Bronchial epithelial cell (primary cell): ENCODE results near the gene UBE2H. TPM values are rescaled to one million over a fixed set of nuclear protein-coding genes. Genes with fewer than 3 reads are reported as not detected.

ENCODE experiments used
- DNase-seq: peaks from one replicate; pipeline ENCODE4 v3.0.0-alpha.2; 2010; ENCODE audit warnings: low read depth
- FAIRE-seq: peaks from 2 replicates; lab custom pipeline; 2011; peaks lifted over from hg19 to GRCh38; lab: Jason Lieb, UNC
- H3K27me3 ChIP-seq: 2 replicates; pipeline ENCODE4 v1.5.1; 2011; ENCODE audit warnings: low read length; ENCODE audit not compliant: control insufficient read depth, insufficient read depth
- H3K36me3 ChIP-seq: 2 replicates; pipeline ENCODE4 v1.5.1; 2011; ENCODE audit warnings: low read length; ENCODE audit not compliant: control insufficient read depth, insufficient read depth
- H3K4me3 ChIP-seq: 2 replicates; pipeline ENCODE4 v1.5.1; 2011; ENCODE audit warnings: mild to moderate bottlenecking, low read depth, low read length, control low read depth
- total RNA-seq: library from RNA; depleted of rRNA; stranded (reverse); fragments of >200 nt; gene quantifications from 2 replicates; pipeline ENCODE4 v1.2.1, GENCODE V29; 2014
- TF ChIP-seq, protein P1 (sequence below): IDR thresholded peaks from 2 replicates; pipeline ENCODE4 v1.5.1; 2011; ENCODE audit warnings: mild to moderate bottlenecking, moderate library complexity, low read length, control low read depth, inconsistent platforms; ENCODE audit not compliant: insufficient read depth, severe bottlenecking

UBE2H gene
- total RNA-seq, 1 donor from 2014 or later, result 50.0 TPM

DNA sequence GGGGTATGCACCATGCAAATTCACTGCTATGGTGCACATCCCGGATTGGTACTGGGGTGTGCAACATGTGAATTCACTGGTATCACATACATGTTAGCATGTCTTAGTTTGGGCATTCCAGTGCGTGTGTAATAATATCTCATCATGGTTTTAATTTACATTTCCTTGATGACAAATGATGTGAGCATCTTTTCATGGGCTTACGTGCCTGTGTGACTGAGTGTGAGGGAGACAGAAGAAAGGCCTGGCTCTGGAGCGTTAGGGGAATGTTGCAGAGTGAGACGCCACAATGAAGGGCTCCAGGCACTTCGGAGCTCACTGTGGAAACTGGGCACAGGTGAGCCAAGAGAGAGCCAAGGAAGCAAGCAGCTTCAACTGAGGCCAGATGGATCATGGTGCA, 162.6 kb downstream of the UBE2H start:
- H3K27me3 ChIP-seq, result peaks cover 13% of the 10 kb centered on the region

GRCh38 chr7:129789652-129790051, 163.1 kb downstream of the UBE2H start:
- H3K4me3 ChIP-seq, result no peak overlapping the region
- DNase-seq, result no peak
- TF ChIP-seq, protein P1, sequence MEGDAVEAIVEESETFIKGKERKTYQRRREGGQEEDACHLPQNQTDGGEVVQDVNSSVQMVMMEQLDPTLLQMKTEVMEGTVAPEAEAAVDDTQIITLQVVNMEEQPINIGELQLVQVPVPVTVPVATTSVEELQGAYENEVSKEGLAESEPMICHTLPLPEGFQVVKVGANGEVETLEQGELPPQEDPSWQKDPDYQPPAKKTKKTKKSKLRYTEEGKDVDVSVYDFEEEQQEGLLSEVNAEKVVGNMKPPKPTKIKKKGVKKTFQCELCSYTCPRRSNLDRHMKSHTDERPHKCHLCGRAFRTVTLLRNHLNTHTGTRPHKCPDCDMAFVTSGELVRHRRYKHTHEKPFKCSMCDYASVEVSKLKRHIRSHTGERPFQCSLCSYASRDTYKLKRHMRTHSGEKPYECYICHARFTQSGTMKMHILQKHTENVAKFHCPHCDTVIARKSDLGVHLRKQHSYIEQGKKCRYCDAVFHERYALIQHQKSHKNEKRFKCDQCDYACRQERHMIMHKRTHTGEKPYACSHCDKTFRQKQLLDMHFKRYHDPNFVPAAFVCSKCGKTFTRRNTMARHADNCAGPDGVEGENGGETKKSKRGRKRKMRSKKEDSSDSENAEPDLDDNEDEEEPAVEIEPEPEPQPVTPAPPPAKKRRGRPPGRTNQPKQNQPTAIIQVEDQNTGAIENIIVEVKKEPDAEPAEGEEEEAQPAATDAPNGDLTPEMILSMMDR, result no peak
- H3K27me3 ChIP-seq, result peaks cover 18% of the 10 kb centered on the region
- no peak for FAIRE-seq
- no peaks in the 10 kb centered on the region for H3K36me3 ChIP-seq

More for the DNA sequence above, 162.6 kb downstream of the UBE2H start:
- FAIRE-seq (no peak), DNase-seq (peak; percentile 73)
- TF ChIP-seq, protein P1, result no peak
- Histone ChIP-seq H3K4me3 (no peak overlapping the region), H3K36me3 (no peaks in the 10 kb centered on the region)

GRCh38 chr7:129789000-129789399, 163.8 kb downstream of the UBE2H start:
- H3K27me3 ChIP-seq, result peaks cover 21% of the 10 kb centered on the region
- H3K36me3 ChIP-seq, result no peaks in the 10 kb centered on the region
- H3K4me3 ChIP-seq, result no peak overlapping the region
- FAIRE-seq, result no peak
- TF ChIP-seq, protein P1, result no peak
- DNase-seq, result no peak

DNA sequence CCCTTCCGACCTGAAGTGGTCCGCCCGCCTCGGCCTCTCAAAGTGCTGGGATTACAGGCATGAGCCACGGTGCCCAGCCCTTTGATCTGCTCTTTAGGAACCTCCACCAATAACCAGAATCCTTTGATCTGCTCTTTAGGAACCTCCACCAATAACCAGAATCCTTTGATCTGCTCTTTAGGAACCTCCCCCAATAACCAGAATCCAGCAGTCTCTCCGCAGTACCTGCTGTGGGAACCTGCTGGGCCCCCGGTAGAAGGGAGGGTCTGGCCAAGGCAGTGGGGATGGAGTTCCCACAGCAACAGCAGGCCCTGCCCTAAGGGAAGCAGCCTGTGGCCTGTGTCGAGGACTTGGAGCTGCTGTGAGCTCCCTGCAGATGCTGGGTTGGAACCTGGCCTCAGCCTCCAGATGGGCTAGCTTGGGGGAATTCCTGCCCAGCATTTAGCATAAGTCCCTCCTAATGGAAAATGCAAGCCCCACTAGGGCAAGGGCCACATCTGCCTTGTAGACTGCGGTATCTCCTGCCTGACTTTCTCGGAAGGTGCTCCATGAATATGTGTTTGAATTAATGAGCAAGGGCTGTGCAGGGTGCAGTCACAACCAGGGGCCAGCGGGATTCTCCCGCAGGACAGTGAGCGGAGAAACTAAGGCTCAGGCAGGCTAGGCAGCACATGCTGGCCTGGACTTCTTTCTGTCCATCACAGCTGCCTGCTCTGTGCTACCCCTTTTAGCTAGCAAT, 165.8 kb downstream of the UBE2H start:
- DNase-seq, result no peak
- no peaks in the 10 kb centered on the region for H3K36me3 ChIP-seq
- TF ChIP-seq, protein P1, result no peak
- H3K27me3 ChIP-seq, result peaks cover 38% of the 10 kb centered on the region
- H3K4me3 ChIP-seq, result no peak overlapping the region
- FAIRE-seq, result no peak

GRCh38 chr7:129785685-129786514, 166.9 kb downstream of the UBE2H start:
- Histone ChIP-seq H3K36me3 (no peaks in the 10 kb centered on the region), H3K27me3 (peaks cover 47% of the 10 kb centered on the region), H3K4me3 (no peak overlapping the region)
- DNase-seq (no peak), FAIRE-seq (no peak)
- TF ChIP-seq, protein P1, result no peak
